Inferior parietal cortex (tissue), 1 donor: ENCODE results near the gene LRG1.
"Not testable (repeated sequence)": the region's sequence is repeated elsewhere in the genome, so short reads cannot be mapped to it uniquely, and the experiment has no call there.

Experiments used
- DNase-seq: peaks from one replicate; pipeline ENCODE4 v3.0.0-alpha.2; 2016; ENCODE audit errors: extremely low spot score

Gene LRG1

GRCh38 chr19:4553092-4553695, 13.4 kb upstream of the LRG1 start:
- DNase-seq: no peak

- DNase-seq: no peak
These were observed 12.6 kb upstream of the LRG1 start for GRCh38 chr19:4552525-4552819.

GRCh38 chr19:4550479-4551050, 10.7 kb upstream of the LRG1 start:
- no peak for DNase-seq

- no peak for DNase-seq
These were observed 10.2 kb upstream of the LRG1 start for GRCh38 chr19:4550018-4550417.

- no peak for DNase-seq
These were observed 8.4 kb upstream of the LRG1 start for GRCh38 chr19:4548238-4548584.

GRCh38 chr19:4547303-4548237, 7.7 kb upstream of the LRG1 start:
- no peak for DNase-seq

- DNase-seq: no peak
These were observed 4.2 kb upstream of the LRG1 start for GRCh38 chr19:4543842-4544647.

- DNase-seq: no peak
These were observed 3.3 kb upstream of the LRG1 start for GRCh38 chr19:4542896-4543841.

GRCh38 chr19:4541806-4542145, 1.9 kb upstream of the LRG1 start:
- not testable (repeated sequence) for DNase-seq

GRCh38 chr19:4541114-4541805, 1.4 kb upstream of the LRG1 start:
- no peak for DNase-seq

- DNase-seq: no peak
These were observed 605 bp downstream of the LRG1 start for GRCh38 chr19:4539169-4539692.

- DNase-seq: no peak
These were observed 1.3 kb downstream of the LRG1 start for GRCh38 chr19:4538601-4538954.

- DNase-seq: no peak
These were observed 1.8 kb downstream of the LRG1 start for GRCh38 chr19:4537953-4538600.

GRCh38 chr19:4536798-4537197, 3.0 kb downstream of the LRG1 start:
- no peak for DNase-seq

- DNase-seq: peak; percentile 59
These were observed 4.8 kb downstream of the LRG1 start, which contains the start of gene PLIN5 for GRCh38 chr19:4534836-4535658. Gene PLIN5, minus strand, starts transcription at chr19:4535224. Its CDS starts 1,150 bp downstream, at chr19:4534074.

GRCh38 chr19:4533835-4534424, 5.9 kb downstream of the LRG1 start:
- DNase-seq: no peak

GRCh38 chr19:4533334-4533733, 6.5 kb downstream of the LRG1 start:
- no peak for DNase-seq

- DNase-seq: no peak
These were observed 8.2 kb downstream of the LRG1 start for GRCh38 chr19:4531562-4532165.
